HEK293T (cell line): ENCODE measurements around the gene ASPSCR1.

ENCODE experiments used
- ARNT ChIP-seq: fragments of 450-650 bp; IDR thresholded peaks from 2 replicates; pipeline ENCODE4 v1.6.1; 2017; ENCODE audit warnings: mild to moderate bottlenecking
- BHLHE40 ChIP-seq: fragments of 450-650 bp; IDR thresholded peaks from 2 replicates; pipeline ENCODE4 v1.6.1; 2016; ENCODE audit warnings: mild to moderate bottlenecking, moderate library complexity, borderline replicate concordance
- ELF4 ChIP-seq: fragments of 450-650 bp; IDR thresholded peaks from 2 replicates; pipeline ENCODE4 v1.6.1; 2017; ENCODE audit warnings: antibody characterized with exemption
- FOXM1 ChIP-seq: fragments of 450-650 bp; IDR thresholded peaks from 2 replicates; pipeline ENCODE4 v1.6.1; 2017; ENCODE audit warnings: mild to moderate bottlenecking, borderline replicate concordance
- PKNOX1 ChIP-seq: fragments of 450-650 bp; IDR thresholded peaks from 2 replicates; pipeline ENCODE4 v1.6.1; 2016
- ZNF384 ChIP-seq: fragments of 450-650 bp; IDR thresholded peaks from 2 replicates; pipeline ENCODE4 v1.6.1; 2016

GRCh38 chr17:82011617-82012187 is 34.3 kb downstream of the ASPSCR1 start:
- TF ChIP-seq ELF4 (no peak), PKNOX1 (no peak), FOXM1 (no peak), BHLHE40 (no peak), ARNT (no peak), ZNF384 (no peak)
